ENCODE measurements around the gene DNAJC12. TPM values are rescaled to one million over a fixed set of nuclear protein-coding genes. Genes with fewer than 3 reads are reported as not detected.

DNAJC12 gene
- total and polyA plus RNA-seq, 2 of the 8 experiments (the other 6 are each of a cell fraction or from before 2014, with no cell fraction given) = 0.86 to 4.2 TPM

Small RNA genes within 50 kb of the gene (small RNA-seq; reads per million reads assigned to genes)
- gene RN7SL394P (ENCODE audit: insufficient read depth) (not detected), gene RNU6-1250P (ENCODE audit: insufficient read depth) (not detected), gene RNU6-523P (ENCODE audit: insufficient read depth) (not detected)

Other genes with a start within 250 kb of the DNAJC12 start
- gene CTNNA3, start 142.0 kb downstream of the DNAJC12 start, total RNA-seq (2021; fragmentation: NEBNext Ultra II Directional; extraction: Animal tissue kit (Norgen Biotek cat#: 25700)) = 1.5 TPM in 2 replicates
- gene CTNNA3, start 142.0 kb downstream of the DNAJC12 start, polyA plus RNA-seq (2011; rRNA removed) = 1.3 TPM in 2 replicates
- 66.2 and 70.9 TPM in 2 replicates for gene SIRT1, start 46.5 kb upstream of the DNAJC12 start, total RNA-seq (2021; fragmentation: NEBNext Ultra II Directional; extraction: Animal tissue kit (Norgen Biotek cat#: 25700))
- 13.9 and 22.6 TPM in 2 replicates for gene SIRT1, start 46.5 kb upstream of the DNAJC12 start, polyA plus RNA-seq (2011; rRNA removed)
- 39.3 and 44.0 TPM in 2 replicates for gene HERC4, start 237.1 kb upstream of the DNAJC12 start, total RNA-seq (2021; fragmentation: NEBNext Ultra II Directional; extraction: Animal tissue kit (Norgen Biotek cat#: 25700))
- gene HERC4, start 237.1 kb upstream of the DNAJC12 start, polyA plus RNA-seq (2011; rRNA removed) = 5.7 and 7.5 TPM in 2 replicates